Thyroid gland (tissue), 4 donors: ENCODE data around the gene TIMP3. TPM values are rescaled to one million over a fixed set of nuclear protein-coding genes. Genes with fewer than 3 reads are reported as not detected.
A peak's percentile ranks its signal among the peaks of the same experiment; 100 is the strongest.

Experiments used
- DNase-seq, 2 donors: peaks; one replicate each; pipeline ENCODE4 v3.0.0-alpha.2; 2019
- H3K27ac ChIP-seq, 3 donors: fragments of 200-600 bp; sonication (generic); 1 replicate in 2 of 3; 2 replicates in 1 of 3; pipeline ENCODE4 v1.5.1; 2016 to 2019; ENCODE audit warnings: mild to moderate bottlenecking in 1 of 3, moderate library complexity in 1 of 3
- H3K27me3 ChIP-seq: fragments of 200-600 bp; sonication (generic); one replicate; pipeline ENCODE4 v1.5.1; 2019
- H3K36me3 ChIP-seq, 2 donors: fragments of 200-600 bp; sonication (generic); one replicate each; pipeline ENCODE4 v1.5.1; 2016 to 2019
- H3K4me1 ChIP-seq, 2 donors: fragments of 200-600 bp; sonication (generic); one replicate each; pipeline ENCODE4 v1.5.1; 2017 to 2019
- H3K4me3 ChIP-seq, 3 donors: fragments of 200-600 bp; sonication (generic); replicated peaks in 1 of 3; 1 replicate in 2 of 3; 2 replicates in 1 of 3; pipeline ENCODE4 v1.5.1; 2016; ENCODE audit warnings: mild to moderate bottlenecking in 1 of 3
- H3K9me3 ChIP-seq: fragments of 200-600 bp; sonication (generic); one replicate; pipeline ENCODE4 v1.5.1; 2017
- POLR2A ChIP-seq, 2 donors: fragments of 450-650 bp; IDR thresholded peaks; one replicate each; pipeline ENCODE4 v1.6.1; 2017; ENCODE audit warnings: antibody characterized with exemption in 2 of 2, mild to moderate bottlenecking in 2 of 2, moderate library complexity in 1 of 2
- WGBS, 2 donors: methylation state at CpG; one replicate each; pipeline ENCODE4 v1.1.5; 2017; 5-methylcytosine and 5-hydroxymethylcytosine counted together
- intact Hi-C: fragments of 100-400 bp; cut with DNase I; formaldehyde crosslinking; loops from one replicate; pipeline ENCODE4 v1.15.1; 2023
- total RNA-seq, 4 donors: library from RNA; depleted of rRNA; stranded (reverse); fragments of >200 nt; gene quantifications; one replicate each; pipeline ENCODE4 v1.2.3, GENCODE V29; 2016
- TF ChIP-seq, protein P1 (sequence below), 6 experiments: fragments of 200-600 bp in 3 of 6; fragments of 450-650 bp in 3 of 6; sonication (generic) in 3 of 6; IDR thresholded peaks; one replicate each; pipeline ENCODE4 v1.5.1; 2016 to 2019; ENCODE audit warnings: antibody characterized with exemption in 6 of 6, mild to moderate bottlenecking in 2 of 6, inconsistent platforms in 1 of 6, moderate library complexity in 1 of 6

TIMP3 gene
- total RNA-seq, 4 donors from 2014 or later: 424 to 772 (median 543) TPM

DNA sequence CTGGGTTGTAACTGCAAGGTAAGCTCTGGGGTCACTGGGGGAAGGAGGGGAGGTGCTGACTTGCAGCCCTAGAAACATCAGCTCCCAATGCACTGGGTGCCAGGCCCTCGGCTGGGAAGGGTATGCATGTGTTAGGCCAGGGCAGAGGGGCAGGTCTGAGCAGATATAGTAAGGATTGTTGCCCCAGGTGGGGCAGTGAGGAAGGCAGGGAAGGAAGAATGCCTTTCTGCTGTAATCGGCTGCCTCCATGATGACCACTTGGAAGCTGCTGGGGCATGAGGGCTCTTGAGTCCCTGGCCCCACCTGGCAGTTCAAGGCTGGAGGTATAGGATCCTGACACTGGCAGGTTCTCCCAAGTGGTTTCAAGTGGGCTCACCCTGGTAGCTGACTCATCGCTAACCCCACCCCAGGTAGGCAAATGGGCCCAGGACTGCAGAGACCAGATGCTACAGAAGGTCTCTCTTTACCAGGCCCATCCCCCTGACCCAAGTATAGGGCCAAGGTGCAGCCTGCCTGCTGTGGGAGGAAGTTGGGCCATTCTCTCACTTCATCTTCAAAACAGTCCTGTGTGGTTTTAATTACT lies 56.7 kb downstream of the TIMP3 start:
- TF ChIP-seq, protein P1, sequence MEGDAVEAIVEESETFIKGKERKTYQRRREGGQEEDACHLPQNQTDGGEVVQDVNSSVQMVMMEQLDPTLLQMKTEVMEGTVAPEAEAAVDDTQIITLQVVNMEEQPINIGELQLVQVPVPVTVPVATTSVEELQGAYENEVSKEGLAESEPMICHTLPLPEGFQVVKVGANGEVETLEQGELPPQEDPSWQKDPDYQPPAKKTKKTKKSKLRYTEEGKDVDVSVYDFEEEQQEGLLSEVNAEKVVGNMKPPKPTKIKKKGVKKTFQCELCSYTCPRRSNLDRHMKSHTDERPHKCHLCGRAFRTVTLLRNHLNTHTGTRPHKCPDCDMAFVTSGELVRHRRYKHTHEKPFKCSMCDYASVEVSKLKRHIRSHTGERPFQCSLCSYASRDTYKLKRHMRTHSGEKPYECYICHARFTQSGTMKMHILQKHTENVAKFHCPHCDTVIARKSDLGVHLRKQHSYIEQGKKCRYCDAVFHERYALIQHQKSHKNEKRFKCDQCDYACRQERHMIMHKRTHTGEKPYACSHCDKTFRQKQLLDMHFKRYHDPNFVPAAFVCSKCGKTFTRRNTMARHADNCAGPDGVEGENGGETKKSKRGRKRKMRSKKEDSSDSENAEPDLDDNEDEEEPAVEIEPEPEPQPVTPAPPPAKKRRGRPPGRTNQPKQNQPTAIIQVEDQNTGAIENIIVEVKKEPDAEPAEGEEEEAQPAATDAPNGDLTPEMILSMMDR (IDR thresholded peaks at IDR 0.05): no peak
- no peak for TF ChIP-seq POLR2A (IDR thresholded peaks at IDR 0.05)
- intact Hi-C loops: no loop called here
- Histone ChIP-seq H3K36me3 (peaks cover 37 to 40% of the 10 kb centered on the region in 2 donors), H3K4me3 (no peak overlapping the region), H3K4me1 (peaks cover 40 to 52% of the 10 kb centered on the region in 2 donors), H3K27me3 (no peaks in the 10 kb centered on the region), H3K9me3 (no peaks in the 10 kb centered on the region), H3K27ac (peak overlapping the region; percentile 1 to 67 (median 59))
- WGBS, 2 donors: 34 to 50% methylated on average over 3 of the region's 3 CpGs
- DNase-seq: peak; percentile 73 to 87

DNA sequence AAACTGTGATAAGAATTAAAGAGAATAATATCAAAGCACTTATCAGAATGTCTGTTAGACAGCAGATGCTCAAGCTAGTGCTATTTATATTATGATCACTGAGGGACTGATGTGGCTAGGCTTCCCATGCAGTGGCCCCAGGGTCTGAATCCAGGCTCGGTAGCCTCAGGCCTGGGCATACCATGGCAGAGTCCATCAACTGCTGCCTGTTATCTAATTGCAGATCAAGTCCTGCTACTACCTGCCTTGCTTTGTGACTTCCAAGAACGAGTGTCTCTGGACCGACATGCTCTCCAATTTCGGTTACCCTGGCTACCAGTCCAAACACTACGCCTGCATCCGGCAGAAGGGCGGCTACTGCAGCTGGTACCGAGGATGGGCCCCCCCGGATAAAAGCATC lies 57.5 kb downstream of the TIMP3 start:
- intact Hi-C loops: no loop called here
- H3K27me3 ChIP-seq: no peaks in the 10 kb centered on the region
- H3K4me1 ChIP-seq: peaks cover 33 to 45% of the 10 kb centered on the region in 2 donors
- no peaks in the 10 kb centered on the region for H3K9me3 ChIP-seq
- H3K36me3 ChIP-seq: peaks cover 37 to 40% of the 10 kb centered on the region in 2 donors
- TF ChIP-seq, protein P1 (IDR thresholded peaks at IDR 0.05): no peak
- TF ChIP-seq POLR2A (IDR thresholded peaks at IDR 0.05): no peak
- no peak for DNase-seq
- H3K27ac ChIP-seq: peak overlapping the region in 2 of 3 donors; percentile 59 to 67
- H3K4me3 ChIP-seq: no peak overlapping the region
- 84 to 87% methylated on average over 9 of the region's 9 CpGs for WGBS, 2 donors

DNA sequence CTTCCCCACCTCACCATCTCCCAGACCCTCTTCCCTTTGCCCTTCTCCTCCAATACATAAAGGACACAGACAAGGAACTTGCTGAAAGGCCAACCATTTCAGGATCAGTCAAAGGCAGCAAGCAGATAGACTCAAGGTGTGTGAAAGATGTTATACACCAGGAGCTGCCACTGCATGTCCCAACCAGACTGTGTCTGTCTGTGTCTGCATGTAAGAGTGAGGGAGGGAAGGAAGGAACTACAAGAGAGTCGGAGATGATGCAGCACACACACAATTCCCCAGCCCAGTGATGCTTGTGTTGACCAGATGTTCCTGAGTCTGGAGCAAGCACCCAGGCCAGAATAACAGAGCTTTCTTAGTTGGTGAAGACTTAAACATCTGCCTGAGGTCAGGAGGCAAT lies 58.2 kb downstream of the TIMP3 start:
- Histone ChIP-seq H3K27me3 (no peaks in the 10 kb centered on the region), H3K9me3 (no peaks in the 10 kb centered on the region), H3K27ac (no peak overlapping the region), H3K36me3 (peaks cover 37 to 40% of the 10 kb centered on the region in 2 donors), H3K4me3 (no peak overlapping the region), H3K4me1 (peaks cover 25 to 37% of the 10 kb centered on the region in 2 donors)
- WGBS, 2 donors: 86 to 100% methylated on average over 1 of the region's 1 CpG
- TF ChIP-seq POLR2A (IDR thresholded peaks at IDR 0.05): no peak
- TF ChIP-seq, protein P1 (IDR thresholded peaks at IDR 0.05): no peak
- intact Hi-C loops: no loop called here
- DNase-seq: no peak

DNA sequence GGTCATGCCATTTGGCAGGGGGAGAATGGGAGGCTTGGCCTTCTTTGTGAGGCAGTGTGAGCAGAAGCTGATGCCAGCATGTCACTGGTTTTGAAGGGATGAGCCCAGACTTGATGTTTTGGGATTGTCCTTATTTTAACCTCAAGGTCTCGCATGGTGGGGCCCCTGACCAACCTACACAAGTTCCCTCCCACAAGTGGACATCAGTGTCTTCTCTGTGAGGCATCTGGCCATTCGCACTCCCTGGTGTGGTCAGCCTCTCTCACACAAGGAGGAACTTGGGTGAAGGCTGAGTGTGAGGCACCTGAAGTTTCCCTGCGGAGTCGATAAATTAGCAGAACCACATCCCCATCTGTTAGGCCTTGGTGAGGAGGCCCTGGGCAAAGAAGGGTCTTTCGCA lies 59.8 kb downstream of the TIMP3 start:
- 97 to 98% methylated on average over 5 of the region's 5 CpGs for WGBS, 2 donors
- no peak overlapping the region for H3K4me3 ChIP-seq
- peaks cover 27 to 34% of the 10 kb centered on the region in 2 donors for H3K36me3 ChIP-seq
- DNase-seq: no peak
- H3K9me3 ChIP-seq: no peaks in the 10 kb centered on the region
- TF ChIP-seq, protein P1 (IDR thresholded peaks at IDR 0.05): no peak
- TF ChIP-seq POLR2A (IDR thresholded peaks at IDR 0.05): no peak
- H3K27me3 ChIP-seq: no peaks in the 10 kb centered on the region
- intact Hi-C loops: no loop called here
- H3K27ac ChIP-seq: no peak overlapping the region
- peaks cover 18 to 22% of the 10 kb centered on the region in 2 donors for H3K4me1 ChIP-seq

DNA sequence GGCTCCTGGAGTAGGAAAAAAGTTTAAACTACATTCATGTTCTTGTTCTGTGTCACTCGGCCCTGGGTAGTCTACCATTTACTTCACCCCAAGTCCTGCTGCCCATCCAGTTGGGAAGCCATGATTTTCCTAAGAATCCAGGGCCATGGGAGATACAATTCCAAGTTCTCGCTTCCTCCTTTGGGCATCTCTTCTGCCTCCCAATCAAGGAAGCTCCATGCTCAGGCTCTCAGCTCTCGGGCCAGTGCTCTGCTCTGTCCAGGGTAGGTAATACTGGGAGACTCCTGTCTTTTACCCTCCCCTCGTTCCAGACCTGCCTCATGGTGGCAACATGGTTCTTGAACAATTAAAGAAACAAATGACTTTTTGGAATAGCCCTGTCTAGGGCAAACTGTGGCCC lies 60.6 kb downstream of the TIMP3 start:
- Histone ChIP-seq H3K27ac (no peak overlapping the region), H3K36me3 (peaks cover 27% of the 10 kb centered on the region in 2 donors), H3K4me3 (no peak overlapping the region), H3K4me1 (peaks cover 18 to 21% of the 10 kb centered on the region in 2 donors), H3K9me3 (no peaks in the 10 kb centered on the region), H3K27me3 (no peaks in the 10 kb centered on the region)
- WGBS, 2 donors: 92 to 94% methylated on average over 4 of the region's 4 CpGs
- DNase-seq: no peak
- intact Hi-C loops: no loop called here
- TF ChIP-seq, protein P1 (IDR thresholded peaks at IDR 0.05): no peak
- no peak for TF ChIP-seq POLR2A (IDR thresholded peaks at IDR 0.05)
